Activated naive CD4-positive, alpha-beta T cell treated with anti-CD3 and anti-CD28 coated beads, Interleukin-2, amount 10 ng/mL, durations not matched to agents 7 days and 5 days (primary cell): ENCODE data around the gene OXCT1.

Source experiments
- CTCF ChIA-PET: fragments of 350-600 bp; sonication (Branson Sonifier 250); formaldehyde crosslinking; loops from one replicate; lab custom pipeline; 2021; ENCODE audit warnings: antibody characterized with exemption; lab: Charles Lee
- DNase-seq: peaks from one replicate; pipeline ENCODE4 v3.0.0-alpha.2; 2020
- H3K27ac Mint-ChIP-seq: one replicate; pipeline ENCODE4 v1.8.0; 2021; ENCODE audit warnings: mild to moderate bottlenecking, moderate library complexity, mixed read lengths
- H3K27me3 Mint-ChIP-seq: one replicate; pipeline ENCODE4 v1.8.0; 2021; ENCODE audit warnings: mild to moderate bottlenecking, mixed read lengths
- H3K36me3 Mint-ChIP-seq: one replicate; pipeline ENCODE4 v1.8.0; 2021; ENCODE audit warnings: mixed read lengths
- H3K4me1 Mint-ChIP-seq: one replicate; pipeline ENCODE4 v1.8.0; 2021; ENCODE audit warnings: mixed read lengths
- H3K4me3 Mint-ChIP-seq: one replicate; pipeline ENCODE4 v1.8.0; 2021; ENCODE audit warnings: mild to moderate bottlenecking, moderate library complexity, mixed read lengths
- H3K9me3 Mint-ChIP-seq: one replicate; pipeline ENCODE4 v1.8.0; 2021; ENCODE audit warnings: mixed read lengths

Gene OXCT1

DNA sequence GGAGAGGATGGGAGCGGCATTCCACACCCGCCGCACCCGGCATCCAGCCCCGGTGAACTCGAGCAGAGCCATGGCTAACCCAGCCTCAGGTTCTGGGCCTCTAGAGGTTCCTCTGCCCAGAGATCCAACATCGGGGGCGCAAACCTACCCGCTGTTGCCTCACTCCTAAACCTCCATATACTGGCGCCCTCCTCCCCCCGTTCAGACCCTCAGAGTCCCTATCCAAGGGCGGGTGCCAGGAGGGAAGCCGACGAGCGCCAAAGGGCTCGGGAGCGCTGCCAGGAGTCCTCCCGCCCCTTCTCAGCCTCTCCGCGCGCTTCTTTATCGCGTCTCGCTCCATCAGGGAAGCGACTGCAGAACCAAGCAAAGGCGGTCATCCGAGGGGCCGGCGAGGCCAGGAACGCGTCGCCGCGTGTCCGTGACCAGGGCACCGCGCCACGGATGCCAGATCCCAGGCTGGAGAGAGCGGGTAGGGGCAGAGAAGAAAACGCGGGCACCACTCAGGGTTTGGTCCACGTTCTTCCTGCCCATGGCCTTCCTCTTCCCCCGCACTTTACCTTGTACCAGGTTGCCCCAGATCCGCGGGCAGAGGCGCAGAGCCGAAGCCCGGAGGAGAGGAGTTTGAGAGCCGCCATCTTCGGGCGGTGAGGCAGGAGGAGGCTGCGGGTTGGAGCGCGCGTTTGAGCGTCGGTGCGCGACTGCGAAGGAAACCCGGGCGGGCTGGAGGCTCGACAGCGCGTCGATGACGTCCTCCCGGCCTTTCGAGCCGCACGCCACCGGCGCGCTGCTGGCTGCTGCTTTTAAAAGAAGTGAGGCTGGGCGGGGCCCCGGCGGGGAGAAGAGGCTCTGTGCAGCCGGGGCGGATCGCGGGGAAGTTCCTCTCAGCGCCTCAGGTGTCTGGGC lies at the start of gene OXCT1:
Gene OXCT1, minus strand, starts transcription at position 702 of the 903 bp plus-strand sequence. Its CDS starts 67 bp downstream, at position 635.
- Mint-ChIP-seq H3K4me1 (peaks cover 57% of the 10 kb centered on the region), H3K4me3 (peak within 1 kb of the TSS; percentile 90), H3K9me3 (no peaks in the 10 kb centered on the region), H3K36me3 (peaks cover 10% of the 10 kb centered on the region), H3K27me3 (no peaks in the 10 kb centered on the region), H3K27ac (peak within 1 kb of the TSS; percentile 91)
- peak; percentile 96 for DNase-seq
- CTCF ChIA-PET = interaction anchor here (1.8 kb wide), 1 partner anchor 55 kb away, joined by 5 read pairs; the partner anchor contains the start of gene FBXO4

DNA sequence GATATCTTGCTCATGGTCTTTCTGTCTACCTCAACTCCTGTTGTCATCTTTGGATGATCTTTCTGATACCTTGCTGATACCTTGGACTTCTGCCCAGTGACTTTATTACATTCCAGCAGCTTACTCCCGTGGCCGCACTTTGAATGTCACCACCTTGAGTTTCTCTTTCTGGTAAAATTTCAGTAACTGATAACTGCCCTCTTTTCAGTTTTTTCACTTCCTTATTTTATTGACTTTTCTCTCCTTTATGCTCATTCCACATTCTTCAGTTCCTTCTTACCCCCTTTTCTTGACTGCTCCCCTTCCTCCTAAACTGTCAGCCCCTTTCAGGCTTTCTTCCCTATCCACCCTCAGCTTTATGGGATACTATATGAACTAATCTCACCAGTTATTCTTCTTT lies 47.9 kb upstream of the OXCT1 start:
- Mint-ChIP-seq H3K4me3 (no peak overlapping the region), H3K27me3 (no peaks in the 10 kb centered on the region), H3K4me1 (no peaks in the 10 kb centered on the region), H3K36me3 (peaks cover 49% of the 10 kb centered on the region), H3K27ac (no peak overlapping the region), H3K9me3 (no peaks in the 10 kb centered on the region)
- CTCF ChIA-PET = no interaction called here
- no peak for DNase-seq

DNA sequence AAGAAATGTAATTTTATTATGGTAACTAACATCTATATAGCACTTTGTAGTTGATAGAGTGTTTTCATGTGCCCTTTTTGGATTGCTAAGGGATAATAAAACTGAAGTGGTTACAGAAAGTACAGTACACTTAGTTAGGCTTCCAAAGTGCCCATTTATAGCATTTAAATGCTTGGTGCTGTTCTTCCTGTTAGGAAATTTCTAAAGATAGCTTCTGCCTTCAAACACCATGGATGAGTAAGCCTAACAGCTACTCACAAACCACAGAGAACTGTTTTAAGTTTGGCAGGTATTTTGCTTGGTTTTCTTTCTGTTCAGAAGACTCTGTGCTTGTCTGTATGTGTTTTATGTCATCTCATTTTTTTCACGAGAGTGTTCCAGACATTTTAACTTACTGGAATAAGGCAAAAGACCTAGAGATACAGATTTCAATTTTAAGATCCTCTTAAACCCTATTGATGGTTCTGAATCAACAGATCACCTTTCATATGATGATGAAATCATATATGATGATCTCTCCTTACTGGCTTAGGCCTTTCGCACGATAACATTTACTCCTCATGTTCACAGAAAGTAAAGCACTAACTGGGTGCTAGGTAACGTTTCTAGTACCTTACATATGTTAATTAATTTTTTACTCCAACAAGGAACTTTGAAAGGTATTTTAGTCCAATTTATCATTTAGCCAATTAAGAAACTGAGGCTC lies 38.3 kb upstream of the OXCT1 start:
- no peak for DNase-seq
- no peak overlapping the region for H3K4me3 Mint-ChIP-seq
- H3K4me1 Mint-ChIP-seq = peaks cover 35% of the 10 kb centered on the region
- H3K36me3 Mint-ChIP-seq = peaks cover 48% of the 10 kb centered on the region
- H3K9me3 Mint-ChIP-seq = no peaks in the 10 kb centered on the region
- peaks cover 8% of the 10 kb centered on the region for H3K27me3 Mint-ChIP-seq
- H3K27ac Mint-ChIP-seq = no peak overlapping the region
- CTCF ChIA-PET = interaction anchor here (1.0 kb wide), 1 partner anchor 41 kb away, joined by 3 read pairs; no protein-coding TSS in a partner anchor

DNA sequence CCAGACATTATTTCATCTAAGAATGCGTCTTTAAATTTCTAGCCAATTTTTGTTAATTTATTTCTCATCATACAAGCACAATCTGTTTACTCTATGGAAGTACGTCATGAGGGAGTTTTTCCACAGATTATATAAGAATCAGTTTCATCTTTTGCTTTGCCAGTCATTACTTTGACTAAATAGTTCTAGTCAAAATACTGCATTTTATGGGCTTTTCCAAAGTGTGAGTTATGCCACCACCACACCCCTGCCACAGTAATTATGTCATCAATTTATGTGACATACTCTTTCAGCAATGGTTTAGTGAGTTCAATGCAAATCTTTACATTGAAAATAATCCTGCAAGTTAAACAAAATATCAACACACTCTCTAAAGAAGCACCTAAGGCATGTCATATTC lies 35.9 kb upstream of the OXCT1 start:
- Mint-ChIP-seq H3K4me1 (peaks cover 41% of the 10 kb centered on the region), H3K36me3 (peaks cover 31% of the 10 kb centered on the region), H3K4me3 (no peak overlapping the region), H3K27me3 (peaks cover 8% of the 10 kb centered on the region), H3K9me3 (no peaks in the 10 kb centered on the region), H3K27ac (no peak overlapping the region)
- CTCF ChIA-PET = no interaction called here
- DNase-seq = no peak

DNA sequence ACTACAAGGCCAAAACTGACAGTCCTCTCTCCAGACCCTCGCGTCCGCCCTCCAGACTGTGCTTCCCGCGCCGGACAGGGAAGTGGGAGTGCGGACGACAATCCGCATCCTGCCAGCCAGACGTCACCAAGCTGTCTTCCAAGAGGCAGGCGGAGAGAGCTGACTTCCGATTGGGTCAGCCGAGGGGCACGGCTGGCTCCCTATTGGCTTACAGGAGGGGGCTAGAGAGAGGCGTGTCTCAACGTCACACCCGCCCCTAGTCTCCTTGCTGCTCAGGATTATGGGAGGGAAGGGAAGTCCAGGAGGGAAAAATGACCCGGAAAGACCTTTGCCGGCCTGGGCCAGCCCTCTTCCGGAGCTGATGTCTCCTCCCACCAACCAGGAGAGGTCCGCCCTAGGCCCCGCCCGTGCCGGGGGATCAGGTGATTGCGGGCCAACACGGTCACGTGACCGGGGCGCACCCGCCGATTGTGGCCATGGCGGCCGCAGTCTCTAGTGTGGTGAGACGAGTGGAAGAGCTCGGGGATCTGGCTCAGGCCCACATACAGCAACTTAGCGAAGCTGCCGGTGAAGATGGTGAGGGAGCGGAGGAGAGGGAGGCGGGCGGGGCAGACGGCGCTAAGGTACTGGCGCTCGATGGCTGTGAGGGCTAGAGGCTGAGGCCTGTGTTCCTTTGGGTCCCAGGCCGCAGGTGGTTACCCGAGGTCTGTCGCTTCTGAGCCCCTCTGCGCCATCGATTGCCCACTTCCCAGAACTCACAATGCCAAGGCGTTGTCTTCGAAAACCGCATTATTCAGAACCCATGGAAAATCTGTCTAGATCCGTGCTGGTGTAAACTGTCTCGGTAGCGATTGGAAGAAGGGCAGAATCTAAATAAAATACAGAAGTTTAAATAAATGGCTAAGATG lies 33.9 kb upstream of the OXCT1 start, which contains the start of gene RIMOC1:
Gene RIMOC1, plus strand, starts transcription at position 453 of the 908 bp plus-strand sequence. Its CDS starts 24 bp downstream, at position 477.
- DNase-seq = peak; percentile 98
- no peaks in the 10 kb centered on the region for H3K9me3 Mint-ChIP-seq
- H3K27me3 Mint-ChIP-seq = peaks cover 16% of the 10 kb centered on the region
- H3K36me3 Mint-ChIP-seq = peaks cover 19% of the 10 kb centered on the region
- CTCF ChIA-PET = interaction anchor here (1.0 kb wide), 1 partner anchor 10 kb away, joined by 3 read pairs; no protein-coding TSS in a partner anchor
- H3K27ac Mint-ChIP-seq = peak within 1 kb of the TSS; percentile 97
- peak within 1 kb of the TSS; percentile 96 for H3K4me3 Mint-ChIP-seq
- H3K4me1 Mint-ChIP-seq = peaks cover 41% of the 10 kb centered on the region

DNA sequence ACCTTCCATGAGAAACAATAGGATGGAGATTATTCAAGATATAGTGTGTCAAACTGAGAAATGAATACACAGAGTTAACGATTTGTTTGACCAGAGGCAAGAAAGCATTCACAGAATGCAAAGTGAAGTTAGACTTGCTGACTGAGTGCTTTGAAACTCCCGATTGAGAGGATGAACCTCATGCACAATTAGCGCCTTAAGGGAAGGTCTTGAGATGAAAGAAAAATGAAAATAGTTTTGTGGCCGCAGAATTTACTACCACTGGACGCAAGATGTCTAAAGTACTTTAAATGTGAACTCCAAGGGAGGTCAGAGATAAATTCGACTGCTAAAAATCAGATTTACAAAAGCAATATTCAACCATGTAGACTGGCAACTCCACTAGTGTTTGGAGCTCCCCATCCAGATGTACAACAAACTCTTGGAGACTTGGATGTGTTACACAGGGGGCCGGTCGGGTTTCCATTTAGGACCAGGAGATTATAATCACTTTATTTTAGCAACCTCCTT lies 33.2 kb upstream of the OXCT1 start:
- peaks cover 16% of the 10 kb centered on the region for H3K27me3 Mint-ChIP-seq
- DNase-seq = no peak
- no peaks in the 10 kb centered on the region for H3K9me3 Mint-ChIP-seq
- peak overlapping the region; percentile 96 for H3K4me3 Mint-ChIP-seq
- H3K4me1 Mint-ChIP-seq = peaks cover 41% of the 10 kb centered on the region
- H3K36me3 Mint-ChIP-seq = peaks cover 16% of the 10 kb centered on the region
- CTCF ChIA-PET = interaction anchor here (1.0 kb wide), 1 partner anchor 9 kb away, joined by 3 read pairs; no protein-coding TSS in a partner anchor
- peak overlapping the region; percentile 97 for H3K27ac Mint-ChIP-seq

DNA sequence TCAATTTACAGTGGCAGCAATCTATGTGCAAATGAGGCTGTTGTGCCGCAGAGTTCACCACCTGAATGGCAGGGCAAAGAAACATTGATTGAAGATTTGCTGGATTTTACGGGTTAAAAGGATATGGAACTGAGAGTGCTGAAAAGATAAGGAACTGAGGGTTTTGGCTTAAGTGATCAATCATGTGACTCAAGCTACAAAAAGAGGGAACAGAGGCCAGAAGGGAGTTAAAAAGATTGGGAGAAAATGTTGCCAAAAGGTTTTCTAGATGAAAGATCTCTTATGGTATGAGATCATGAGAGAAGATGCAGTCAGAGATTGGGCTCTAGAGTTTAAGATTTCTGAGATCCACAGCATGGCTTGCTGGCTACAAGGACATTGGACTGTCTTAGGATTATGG lies 26.0 kb upstream of the OXCT1 start:
- no peak overlapping the region for H3K27ac Mint-ChIP-seq
- peaks cover 19% of the 10 kb centered on the region for H3K4me1 Mint-ChIP-seq
- peaks cover 1% of the 10 kb centered on the region for H3K36me3 Mint-ChIP-seq
- no peak for DNase-seq
- CTCF ChIA-PET = no interaction called here
- no peaks in the 10 kb centered on the region for H3K9me3 Mint-ChIP-seq
- H3K27me3 Mint-ChIP-seq = peaks cover 37% of the 10 kb centered on the region
- H3K4me3 Mint-ChIP-seq = no peak overlapping the region

DNA sequence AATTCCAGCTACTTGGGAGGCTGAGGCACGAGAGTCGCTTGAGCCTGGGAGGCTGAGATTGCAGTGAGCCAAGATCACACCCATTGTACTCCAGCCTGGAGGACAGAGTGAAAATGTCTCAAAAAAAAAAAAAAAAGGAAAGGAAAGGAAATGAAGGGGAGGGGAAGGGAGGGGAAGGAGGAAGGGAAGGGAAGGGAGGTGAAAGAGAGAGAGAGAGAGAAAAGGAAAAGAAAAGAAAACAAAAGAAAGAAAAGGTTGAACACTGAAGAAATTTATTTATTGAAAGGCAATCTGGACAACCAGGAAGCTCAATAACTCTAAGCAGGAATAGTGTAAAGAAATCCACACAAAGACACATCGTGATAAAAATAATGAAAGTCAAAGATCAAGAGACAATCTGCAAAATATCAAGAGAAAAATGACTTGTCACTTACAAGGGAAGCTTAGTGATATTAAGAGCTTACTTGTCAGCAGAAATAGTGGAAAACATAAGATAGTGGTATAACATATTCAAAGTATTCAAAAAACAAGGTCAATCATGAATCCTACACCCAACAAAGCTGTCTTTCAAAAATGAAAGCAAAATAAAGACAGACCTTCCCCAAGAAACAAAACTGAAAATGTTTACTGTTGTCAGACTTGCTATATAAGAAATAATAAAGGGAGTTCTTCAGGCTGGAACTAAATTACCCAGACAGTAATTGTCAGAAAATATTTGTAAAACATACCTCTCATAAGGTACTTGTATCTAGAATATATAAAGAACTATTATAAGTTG lies 23.0 kb upstream of the OXCT1 start:
- peaks cover 35% of the 10 kb centered on the region for H3K27me3 Mint-ChIP-seq
- peaks cover 23% of the 10 kb centered on the region for H3K4me1 Mint-ChIP-seq
- H3K4me3 Mint-ChIP-seq = no peak overlapping the region
- no peak for DNase-seq
- H3K9me3 Mint-ChIP-seq = no peaks in the 10 kb centered on the region
- H3K27ac Mint-ChIP-seq = no peak overlapping the region
- CTCF ChIA-PET = interaction anchor here (1.3 kb wide), 1 partner anchor 11 kb away, joined by 3 read pairs; the partner anchor contains the start of gene RIMOC1
- peaks cover 1% of the 10 kb centered on the region for H3K36me3 Mint-ChIP-seq

DNA sequence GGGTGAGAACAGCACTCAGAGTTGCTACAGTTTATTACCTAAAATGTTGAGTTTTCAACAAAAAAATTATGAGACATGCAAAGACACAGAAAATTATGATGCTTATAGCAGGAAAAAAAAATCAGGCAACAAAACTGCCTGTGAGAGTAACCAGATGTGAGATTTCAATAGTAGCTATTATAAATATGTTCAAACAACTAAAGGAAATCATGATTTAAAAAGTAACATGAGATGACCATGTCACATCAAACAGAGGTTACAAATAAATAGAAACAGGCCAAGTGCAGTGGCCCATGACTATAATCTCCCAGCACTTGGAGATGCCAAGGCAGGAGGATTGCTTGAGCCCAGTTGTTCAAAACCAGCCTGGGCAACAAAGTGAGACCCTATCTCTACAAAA lies 21.8 kb upstream of the OXCT1 start:
- peaks cover 38% of the 10 kb centered on the region for H3K27me3 Mint-ChIP-seq
- DNase-seq = no peak
- H3K4me3 Mint-ChIP-seq = no peak overlapping the region
- peaks cover 23% of the 10 kb centered on the region for H3K4me1 Mint-ChIP-seq
- CTCF ChIA-PET = no interaction called here
- no peaks in the 10 kb centered on the region for H3K9me3 Mint-ChIP-seq
- H3K27ac Mint-ChIP-seq = no peak overlapping the region
- peaks cover 1% of the 10 kb centered on the region for H3K36me3 Mint-ChIP-seq

DNA sequence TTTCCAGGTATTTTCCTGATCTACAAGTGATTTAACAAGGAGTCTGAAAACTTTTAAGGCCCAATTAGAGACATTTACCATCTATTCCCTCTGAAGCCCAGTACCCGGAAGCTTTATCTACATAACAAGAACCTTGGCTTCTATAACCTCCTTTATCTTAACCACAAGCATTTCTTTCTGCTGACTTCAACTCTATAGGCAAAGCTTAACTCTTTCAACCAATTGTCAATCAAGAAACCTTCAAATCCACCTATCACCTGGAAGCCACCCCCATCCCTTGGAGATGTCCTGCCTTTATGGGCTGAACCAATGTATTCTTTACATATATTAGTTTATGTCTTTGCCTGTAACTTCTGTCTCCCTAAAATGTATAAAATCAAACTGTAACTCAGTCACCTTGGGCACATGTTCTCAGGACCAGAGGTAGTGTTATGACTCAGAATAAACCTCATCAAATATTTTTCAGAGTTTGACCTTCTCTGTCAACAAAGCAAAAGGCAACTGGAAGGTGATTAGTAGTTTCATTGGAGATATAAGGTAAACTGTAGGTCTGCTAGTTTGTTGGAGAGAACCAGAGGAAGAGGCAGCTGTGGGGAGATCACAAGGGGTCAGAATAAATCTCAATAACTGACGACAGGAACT lies 21.0 kb upstream of the OXCT1 start:
- CTCF ChIA-PET = no interaction called here
- Mint-ChIP-seq H3K4me3 (no peak overlapping the region), H3K9me3 (no peaks in the 10 kb centered on the region), H3K36me3 (peaks cover 1% of the 10 kb centered on the region), H3K4me1 (peaks cover 23% of the 10 kb centered on the region), H3K27me3 (peaks cover 29% of the 10 kb centered on the region), H3K27ac (no peak overlapping the region)
- no peak for DNase-seq

DNA sequence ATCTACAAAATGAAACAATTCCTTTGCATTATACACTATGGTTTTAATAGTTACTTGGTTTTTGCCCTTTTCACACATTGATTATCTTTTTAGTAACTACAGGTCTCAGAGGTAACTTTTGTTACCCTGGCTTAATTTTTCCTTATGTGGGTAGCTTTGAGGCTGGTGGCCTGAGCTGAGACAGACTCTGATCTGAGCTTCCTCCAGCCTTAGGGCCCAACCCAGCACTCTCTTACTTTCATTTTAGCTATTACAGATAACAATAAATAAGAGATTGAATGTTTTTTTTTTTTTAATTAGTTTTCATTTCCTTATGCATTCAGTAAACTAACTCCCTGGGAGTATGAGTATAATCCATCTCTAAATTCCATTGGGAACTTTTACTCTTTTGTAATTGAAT lies 15.1 kb upstream of the OXCT1 start:
- Mint-ChIP-seq H3K4me3 (no peak overlapping the region), H3K4me1 (no peaks in the 10 kb centered on the region), H3K27ac (no peak overlapping the region), H3K36me3 (no peaks in the 10 kb centered on the region), H3K27me3 (peaks cover 13% of the 10 kb centered on the region), H3K9me3 (no peaks in the 10 kb centered on the region)
- CTCF ChIA-PET = interaction anchor here (0.9 to 1.6 kb wide), 2 partner anchors 9 to 172 kb away, joined by 3 read pairs; no protein-coding TSS in a partner anchor
- no peak for DNase-seq

DNA sequence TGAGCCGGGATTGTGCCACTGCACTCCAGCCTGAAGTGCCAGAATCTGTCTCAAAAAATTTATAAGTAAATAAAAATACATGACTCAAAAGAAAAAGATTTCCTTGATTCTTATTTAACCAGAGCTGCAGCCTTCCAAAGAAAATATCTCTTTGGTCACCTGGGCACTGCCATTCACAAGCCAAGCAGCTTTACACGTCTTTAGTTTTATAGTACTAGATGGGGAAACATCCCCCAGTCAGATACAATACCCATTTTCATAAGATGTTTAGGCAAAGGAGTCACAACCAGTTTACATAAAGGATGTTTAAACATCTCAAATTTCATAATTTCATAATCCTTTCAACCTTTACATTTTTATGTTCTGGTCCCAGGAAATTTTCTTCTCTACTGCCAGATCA lies 13.7 kb upstream of the OXCT1 start:
- Mint-ChIP-seq H3K4me1 (no peaks in the 10 kb centered on the region), H3K4me3 (no peak overlapping the region), H3K27ac (no peak overlapping the region), H3K36me3 (no peaks in the 10 kb centered on the region), H3K27me3 (peaks cover 13% of the 10 kb centered on the region), H3K9me3 (no peaks in the 10 kb centered on the region)
- CTCF ChIA-PET = no interaction called here
- DNase-seq = no peak
